HG03571 (cell line): ENCODE data around the gene DNAI1.
A peak's percentile ranks its signal among the peaks of the same experiment; 100 is the strongest.
"Not testable (repeated sequence)": the region's sequence is repeated elsewhere in the genome, so short reads cannot be mapped to it uniquely, and the experiment has no call there.

Experiments
- ATAC-seq: cut with Tn5 transposase; IDR thresholded peaks from one replicate; pipeline ENCODE4 v1.9.1; 2021; ENCODE audit not compliant: unreplicated experiment

The DNAI1 gene

GRCh38 chr9:34458013-34458958 lies at the start of gene DNAI1, which contains the start of gene FAM219A:
DNAI1 (plus strand) TSS chr9:34458805; CDS start chr9:34459006, 201 bp downstream.
FAM219A (minus strand) TSS chr9:34458570; CDS start chr9:34458263, 307 bp downstream.
- peak; percentile 97 for ATAC-seq

- ATAC-seq, result no peak
Observed at GRCh38 chr9:34409154-34409553, 49.5 kb upstream of the DNAI1 start.

GRCh38 chr9:34412336-34412735 lies 46.3 kb upstream of the DNAI1 start:
- no peak for ATAC-seq

DNA sequence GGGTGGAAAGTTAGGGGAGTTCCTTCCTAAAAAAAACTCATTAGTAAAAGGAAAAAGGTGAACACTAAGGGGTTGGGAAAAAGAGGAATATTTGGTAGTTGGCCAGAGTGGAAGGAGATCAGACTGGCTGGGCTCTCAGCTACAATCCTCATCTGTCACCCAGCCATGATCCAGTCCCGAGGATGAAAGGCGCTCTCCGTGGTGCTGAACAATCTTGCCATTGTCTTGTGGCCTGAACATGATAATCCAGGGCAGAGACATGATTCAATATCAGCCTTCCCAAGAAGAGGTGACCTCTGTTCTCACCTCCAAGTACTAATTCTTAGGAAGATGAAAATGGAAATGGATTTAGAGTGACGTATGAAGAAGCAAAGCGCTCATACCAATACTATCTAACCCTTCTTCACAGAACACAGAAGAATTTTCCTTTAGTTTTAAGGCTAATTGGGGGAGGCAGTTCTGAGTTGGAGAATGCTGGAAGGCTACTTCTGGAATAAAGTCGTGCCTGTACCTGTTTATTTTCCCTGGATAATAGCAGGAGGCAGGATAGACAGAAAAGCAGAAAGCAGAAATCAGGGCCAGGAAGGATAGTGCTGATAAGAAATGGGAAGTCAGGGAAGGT lies 45.3 kb upstream of the DNAI1 start:
- no peak for ATAC-seq

DNA sequence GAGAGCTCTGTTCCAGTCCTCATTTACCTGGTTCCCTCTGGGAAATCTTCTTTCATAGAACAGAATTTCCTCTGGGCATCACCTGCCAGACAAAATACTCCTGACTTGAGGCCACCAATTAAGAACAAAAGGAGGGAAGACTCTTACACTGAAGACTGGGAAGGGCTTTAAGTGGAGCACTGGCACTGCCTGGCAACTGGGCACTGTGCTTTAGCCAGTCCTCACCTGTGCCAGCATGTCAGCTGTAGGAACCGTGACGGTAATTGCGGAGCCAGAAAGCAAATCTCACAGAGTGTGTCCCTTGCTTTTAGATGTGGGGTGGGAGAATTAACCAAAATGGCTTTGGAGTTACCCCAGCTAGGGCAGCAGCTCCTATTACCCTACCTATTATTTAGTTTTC lies 40.9 kb upstream of the DNAI1 start:
- ATAC-seq, result no peak

DNA sequence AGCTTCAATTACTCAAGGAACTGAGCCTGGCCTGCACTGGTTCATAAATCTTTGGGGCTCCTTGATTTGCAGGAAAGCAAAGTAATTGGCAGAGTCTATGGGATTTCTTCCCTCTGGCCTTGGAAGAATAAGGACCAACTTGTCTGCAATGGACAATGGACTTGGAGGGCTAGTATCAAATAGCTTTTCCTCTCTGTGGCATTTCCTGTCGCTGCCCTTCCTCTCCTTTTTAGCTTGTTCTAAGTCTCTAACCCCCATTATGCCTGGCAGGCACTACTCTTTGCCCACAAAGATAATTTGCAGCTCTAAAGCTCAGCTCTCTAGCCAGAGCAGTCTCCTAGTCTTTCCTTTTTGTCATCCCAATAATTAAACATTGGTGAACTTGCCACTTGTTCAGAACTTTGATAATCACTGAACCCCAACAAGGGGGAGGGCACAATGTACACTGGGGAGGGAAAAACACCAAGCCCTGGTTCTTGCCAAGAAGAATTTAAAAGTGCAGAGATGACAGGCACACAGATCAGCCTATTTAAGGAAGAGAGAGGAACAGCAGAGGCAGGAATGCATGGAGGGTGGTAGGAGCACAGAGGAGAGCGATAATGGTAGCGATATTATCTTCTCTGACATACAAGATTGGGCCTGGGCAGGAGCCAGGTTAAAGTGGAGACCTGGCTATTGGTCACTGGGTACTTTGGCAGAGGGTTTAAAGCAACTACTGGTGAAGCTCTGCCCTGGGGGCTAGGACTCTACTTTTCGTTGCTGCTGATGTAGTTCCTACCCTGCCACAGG lies 38.7 kb upstream of the DNAI1 start:
- no peak for ATAC-seq

- no peak for ATAC-seq
Observed at GRCh38 chr9:34426347-34427074, 32.1 kb upstream of the DNAI1 start.

GRCh38 chr9:34428325-34428958 lies 30.2 kb upstream of the DNAI1 start:
- no peak for ATAC-seq

GRCh38 chr9:34430843-34431437 lies 27.7 kb upstream of the DNAI1 start:
- no peak for ATAC-seq

DNA sequence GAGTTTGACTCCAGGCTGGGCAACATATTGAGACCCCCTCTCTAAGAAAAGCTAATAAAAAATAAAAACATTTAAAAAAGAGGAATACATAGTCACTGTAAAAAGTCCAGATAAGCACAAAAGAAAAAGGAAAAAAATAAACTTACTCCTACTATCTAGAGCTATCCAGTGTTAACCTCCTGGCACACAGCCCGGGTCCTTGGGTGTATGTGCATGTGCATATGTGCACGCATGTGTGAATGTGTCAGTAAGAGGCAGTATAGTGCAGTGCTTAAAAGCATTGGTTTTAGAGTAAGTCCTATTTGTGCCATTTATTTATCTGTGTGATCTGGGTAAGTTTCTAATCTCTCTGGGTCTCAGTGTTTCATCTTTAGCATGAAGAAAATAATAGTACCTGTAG lies 26.9 kb upstream of the DNAI1 start:
- ATAC-seq, result no peak

- ATAC-seq, result no peak
Observed at GRCh38 chr9:34437006-34437925, 21.3 kb upstream of the DNAI1 start.

DNA sequence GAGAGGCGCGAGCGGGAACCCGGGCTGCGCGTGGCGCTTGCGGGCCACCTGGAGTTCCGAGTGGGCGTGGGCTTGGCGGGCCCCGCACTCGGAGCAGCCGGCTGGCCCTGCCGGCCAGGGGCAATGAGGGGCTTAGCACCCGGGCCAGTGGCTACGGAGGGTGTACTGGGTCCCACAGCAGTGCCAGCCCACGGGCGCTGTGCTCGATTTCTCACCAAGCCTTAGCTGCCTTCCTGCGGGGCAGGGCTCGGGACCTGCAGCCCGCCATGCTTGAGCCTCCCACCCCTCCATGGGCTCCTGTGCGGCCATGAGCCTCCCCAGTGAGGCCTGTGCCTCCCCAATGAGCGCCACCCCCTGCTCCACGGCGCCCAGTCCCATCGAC lies 20.7 kb upstream of the DNAI1 start:
- not testable (repeated sequence) for ATAC-seq

- not testable (repeated sequence) for ATAC-seq
Observed at GRCh38 chr9:34438465-34438864, 20.1 kb upstream of the DNAI1 start.

DNA sequence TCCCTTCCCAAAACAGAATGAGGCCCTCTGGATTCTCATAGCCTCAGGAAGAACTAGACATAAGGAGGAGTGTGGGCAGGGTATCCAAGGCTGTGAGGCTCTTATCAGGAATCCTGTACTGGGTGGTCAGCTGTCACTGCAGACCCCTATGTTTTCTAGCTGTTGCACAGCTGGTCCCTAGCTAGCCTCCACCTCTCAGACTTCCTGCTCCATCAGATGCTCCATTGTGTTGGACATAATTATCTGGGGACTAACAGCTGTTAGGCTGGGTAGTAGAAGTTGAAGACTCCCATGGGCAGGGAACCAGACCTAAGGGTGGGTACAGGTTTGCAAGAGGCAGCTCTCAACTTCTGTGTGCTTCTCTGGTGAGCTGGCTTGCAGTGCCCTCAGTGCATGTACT lies 18.6 kb upstream of the DNAI1 start:
- no peak for ATAC-seq

GRCh38 chr9:34442770-34443169 lies 15.8 kb upstream of the DNAI1 start:
- ATAC-seq, result no peak

DNA sequence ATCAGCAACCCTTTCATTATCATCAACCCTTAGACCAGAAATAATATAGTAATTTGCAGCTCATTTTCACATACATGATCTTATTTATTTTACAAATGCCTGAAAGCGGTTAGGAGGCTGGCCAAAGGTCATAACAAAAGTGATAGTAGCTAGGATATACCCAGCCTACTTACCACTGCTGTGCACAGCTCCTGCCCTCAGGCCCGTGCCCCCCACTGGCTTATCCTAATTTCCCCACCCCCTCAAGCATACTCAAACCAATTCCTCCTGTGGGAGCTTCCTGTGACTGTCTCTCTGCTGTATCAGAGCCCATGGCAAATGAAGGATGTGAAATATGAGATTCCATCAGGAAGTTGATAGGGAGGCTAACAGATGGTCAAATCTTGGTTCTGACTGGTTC lies 15.1 kb upstream of the DNAI1 start:
- ATAC-seq, result no peak

- ATAC-seq, result no peak
Observed at GRCh38 chr9:34443976-34444375, 14.6 kb upstream of the DNAI1 start.

DNA sequence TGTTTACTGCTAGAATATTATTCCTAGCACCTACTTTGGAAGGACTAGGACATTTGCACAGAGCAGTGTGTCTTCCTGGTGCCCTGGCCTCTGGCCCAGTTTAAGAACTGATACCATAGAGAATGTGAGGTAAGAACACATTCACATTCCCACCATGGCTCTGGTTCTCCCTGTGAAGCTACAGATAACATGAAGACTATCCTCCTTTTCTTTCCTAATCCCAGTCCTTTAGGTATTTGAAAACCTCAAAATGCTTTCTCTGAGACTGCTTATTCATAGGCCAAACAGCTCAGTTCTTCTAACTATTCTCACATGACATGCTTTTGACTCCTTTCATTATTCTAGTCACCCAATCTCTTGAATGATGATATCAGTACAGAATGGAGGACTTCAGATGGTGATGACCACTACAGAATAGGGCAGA lies 12.1 kb upstream of the DNAI1 start:
- no peak for ATAC-seq

GRCh38 chr9:34446951-34447350 lies 11.7 kb upstream of the DNAI1 start:
- no peak for ATAC-seq
